Cortex of kidney (tissue), 1 donor: Measurements from ENCODE around the gene CGB1.
A peak's percentile ranks its signal among the peaks of the same experiment; 100 is the strongest.
"Not testable (repeated sequence)": the region's sequence is repeated elsewhere in the genome, so short reads cannot be mapped to it uniquely, and the experiment has no call there.

Experiments used
- DNase-seq: peaks from one replicate; lab custom pipeline; 2025; lab: John Stamatoyannopoulos, UW

The CGB1 gene

GRCh38 chr19:49036815-49037214 lies at the start of gene CGB1:
Gene CGB1, minus strand, starts transcription at chr19:49036895. Its CDS starts 184 bp downstream, at chr19:49036711.
- not testable (repeated sequence) for DNase-seq

GRCh38 chr19:49086296-49086695 lies 49.6 kb upstream of the CGB1 start:
- DNase-seq = no peak

- DNase-seq = no peak
These were observed 49.2 kb upstream of the CGB1 start for GRCh38 chr19:49085868-49086232.

GRCh38 chr19:49085020-49085867 lies 48.5 kb upstream of the CGB1 start, which contains the start of gene SNRNP70:
Gene SNRNP70, plus strand, starts transcription at chr19:49085451. Its CDS starts 964 bp downstream, at chr19:49086415.
- peak; percentile 76 for DNase-seq

GRCh38 chr19:49084206-49085019 lies 47.7 kb upstream of the CGB1 start:
- no peak for DNase-seq

- DNase-seq = no peak
These were observed 44.6 kb upstream of the CGB1 start for GRCh38 chr19:49081273-49081672.

- no peak for DNase-seq
These were observed 43.7 kb upstream of the CGB1 start for GRCh38 chr19:49080392-49080791.

GRCh38 chr19:49074869-49075268 lies 38.2 kb upstream of the CGB1 start:
- not testable (repeated sequence) for DNase-seq

GRCh38 chr19:49073514-49074378 lies 37.1 kb upstream of the CGB1 start:
- DNase-seq = no peak

- DNase-seq = no peak
These were observed 35.3 kb upstream of the CGB1 start for GRCh38 chr19:49071860-49072547.

- no peak for DNase-seq
These were observed 33.7 kb upstream of the CGB1 start for GRCh38 chr19:49070416-49070815.

- no peak for DNase-seq
These were observed 32.3 kb upstream of the CGB1 start for GRCh38 chr19:49069026-49069425.

- DNase-seq = no peak
These were observed 30.9 kb upstream of the CGB1 start for GRCh38 chr19:49067554-49067953.

GRCh38 chr19:49065905-49066512 lies 29.3 kb upstream of the CGB1 start:
- no peak for DNase-seq

GRCh38 chr19:49064768-49065611 lies 28.3 kb upstream of the CGB1 start, which contains the start of gene NTF4:
Gene NTF4, minus strand, starts transcription at chr19:49064818. Its CDS starts 2,821 bp downstream, at chr19:49061997.
- DNase-seq = no peak

- DNase-seq = no peak
These were observed 27.4 kb upstream of the CGB1 start for GRCh38 chr19:49064029-49064629.

- no peak for DNase-seq
These were observed 24.8 kb upstream of the CGB1 start for GRCh38 chr19:49061445-49061844.

GRCh38 chr19:49061000-49061399 lies 24.3 kb upstream of the CGB1 start:
- DNase-seq = no peak

- DNase-seq = no peak
These were observed 22.4 kb upstream of the CGB1 start for GRCh38 chr19:49059053-49059452.
